Ovary (tissue), 9 donors: ENCODE results near the gene GALNT17. TPM values are rescaled to one million over a fixed set of nuclear protein-coding genes. Genes with fewer than 3 reads are reported as not detected.

Source experiments
- DNase-seq, 5 donors: peaks; one replicate each; pipeline ENCODE4 v3.0.0-alpha.2; 2019 to 2020
- H3K27ac ChIP-seq, 2 donors: fragments of 200-600 bp; one replicate each; pipeline versions ENCODE4 v1.5.1 to v1.8.0; 2019 to 2022
- H3K27me3 ChIP-seq: fragments of 200-600 bp; one replicate; pipeline ENCODE4 v1.8.0; 2022
- H3K36me3 ChIP-seq: fragments of 200-600 bp; sonication (generic); one replicate; pipeline ENCODE4 v1.5.1; 2019
- H3K4me1 ChIP-seq: one replicate; pipeline ENCODE4 v1.8.1; 2013; ENCODE audit warnings: mild to moderate bottlenecking, moderate library complexity; ENCODE audit not compliant: insufficient read depth
- H3K4me3 ChIP-seq: fragments of 200-600 bp; sonication (generic); one replicate; pipeline ENCODE4 v1.5.1; 2017
- H3K9me3 ChIP-seq, 2 donors: fragments of 200-600 bp in 1 of 2; sonication (generic) in 1 of 2; one replicate each; pipeline versions ENCODE4 v1.5.1 to v1.8.1; 2013 to 2019; ENCODE audit warnings: mild to moderate bottlenecking in 1 of 2, moderate library complexity in 1 of 2
- CTCF ChIP-seq, 3 donors: fragments of 450-650 bp in 2 of 3; fragments of 200-600 bp in 1 of 3; IDR thresholded peaks; one replicate each; pipeline versions ENCODE4 v1.5.1 to v1.8.0; 2016 to 2022; ENCODE audit warnings: antibody characterized with exemption in 3 of 3, mild to moderate bottlenecking in 1 of 3
- EP300 ChIP-seq: sonication (generic); formaldehyde crosslinking; IDR thresholded peaks from one replicate; pipeline ENCODE4 v1.6.1; 2017; ENCODE audit warnings: antibody characterized with exemption
- POLR2A ChIP-seq: fragments of 450-650 bp; IDR thresholded peaks from one replicate; pipeline ENCODE4 v1.6.1; 2017; ENCODE audit warnings: antibody characterized with exemption, mild to moderate bottlenecking, moderate library complexity
- WGBS, 3 donors: extraction: QIAGEN DNeasy Blood & Tissue Kit in 1 of 3; methylation state at CpG; one replicate each; pipeline versions ENCODE4 v1.1.5 to v1.1.7; 2013 to 2017; 5-methylcytosine and 5-hydroxymethylcytosine counted together
- intact Hi-C, 4 donors: fragments of 100-400 bp; cut with DNase I; formaldehyde crosslinking; loops; one replicate each; pipeline versions ENCODE4 v1.11.0 to v1.15.1; 2022 to 2023
- polyA plus RNA-seq, 2 donors: library from polyadenylated mRNA; stranded (reverse); fragments of 200-250 nt in 1 of 2; fragments of 350-450 nt in 1 of 2; fragmentation: Illumina TruSeq in 1 of 2; extraction: RNeasy Lipid Tissue Mini Kit (QIAGEN cat#74804) in 1 of 2; gene quantifications; one replicate each; pipeline ENCODE4 v1.2.3, GENCODE V29; 2013 to 2014
- total RNA-seq, 7 donors: library from RNA; depleted of rRNA in 2 of 7; stranded (reverse); fragments of >200 nt in 2 of 7; fragmentation: NEBNext Ultra II Directional in 3 of 7; extraction: Animal tissue kit (Norgen Biotek cat#: 25700) in 3 of 7; gene quantifications; one replicate each; pipeline versions ENCODE4 v1.1.0 to v1.2.4, GENCODE V29; 2016 to 2023
- donor health status: DM: no; HTN: no; CAD: no; lungs with moderate emphysema.
- donor health status: DM: no; HTN: no; CAD: no.
- donor health status: Bipolar disorder and iron deficiency.
- donor health status: DM: yes; HTN: yes; CAD: no.
- donor health status: DM: no; HTN: no; CAD: no.
- donor health status: DM: yes; HTN: yes; CAD: no.

Gene GALNT17
- total and polyA plus RNA-seq, 9 donors = 13.4 to 90.1 (median 57.1) TPM

- Histone ChIP-seq H3K27me3 (no peaks in the 10 kb centered on the region), H3K27ac (no peak overlapping the region), H3K36me3 (no peaks in the 10 kb centered on the region), H3K9me3 (no peaks in the 10 kb centered on the region), H3K4me3 (no peak overlapping the region), H3K4me1 (no peaks in the 10 kb centered on the region)
- intact Hi-C loops = no loop called here
- no peak for DNase-seq
- WGBS, 3 donors = 76 to 82% (median 80%) methylated on average over 9 of the region's 9 CpGs
- TF ChIP-seq CTCF (IDR thresholded peaks at IDR 0.05) (no peak), EP300 (no peak), POLR2A (no peak)
These were observed 580.8 kb downstream of the GALNT17 start for GRCh38 chr7:71712653-71713180.

GRCh38 chr7:71716690-71717089, 584.7 kb downstream of the GALNT17 start:
- 51 to 55% (median 54%) methylated on average over 3 of the region's 3 CpGs for WGBS, 3 donors
- H3K27me3 ChIP-seq = no peaks in the 10 kb centered on the region
- TF ChIP-seq EP300 (no peak), CTCF (IDR thresholded peaks at IDR 0.05) (no peak), POLR2A (no peak)

GRCh38 chr7:71718563-71718962, 586.6 kb downstream of the GALNT17 start:
- Histone ChIP-seq H3K4me3 (no peak overlapping the region), H3K9me3 (no peaks in the 10 kb centered on the region), H3K4me1 (no peaks in the 10 kb centered on the region), H3K27me3 (no peaks in the 10 kb centered on the region), H3K36me3 (no peaks in the 10 kb centered on the region), H3K27ac (no peak overlapping the region)
- no peak for DNase-seq
- no peak for TF ChIP-seq EP300
- TF ChIP-seq POLR2A = no peak
- no peak for TF ChIP-seq CTCF (IDR thresholded peaks at IDR 0.05)
- intact Hi-C loops = loop anchor here in 1 of 4 donors (2.0 kb wide), 1 partner anchor 362 kb away; no protein-coding TSS in a partner anchor
- WGBS, 3 donors = 83 to 94% (median 87%) methylated on average over 6 of the region's 6 CpGs

More at GRCh38 chr7:71716690-71717089, 584.7 kb downstream of the GALNT17 start:
- no peaks in the 10 kb centered on the region for H3K36me3 ChIP-seq
- intact Hi-C loops = no loop called here
- no peak for DNase-seq
- no peak overlapping the region for H3K27ac ChIP-seq
- H3K4me1 ChIP-seq = no peaks in the 10 kb centered on the region
- no peaks in the 10 kb centered on the region for H3K9me3 ChIP-seq
- no peak overlapping the region for H3K4me3 ChIP-seq

GRCh38 chr7:71721742-71722141, 589.8 kb downstream of the GALNT17 start:
- Histone ChIP-seq H3K4me3 (no peak overlapping the region), H3K4me1 (peaks cover 1% of the 10 kb centered on the region), H3K27ac (no peak overlapping the region), H3K9me3 (no peaks in the 10 kb centered on the region), H3K36me3 (no peaks in the 10 kb centered on the region), H3K27me3 (no peaks in the 10 kb centered on the region)
- no peak for DNase-seq
- WGBS, 3 donors = 64 to 68% (median 64%) methylated on average over 3 of the region's 3 CpGs
- no peak for TF ChIP-seq POLR2A
- no peak for TF ChIP-seq CTCF (IDR thresholded peaks at IDR 0.05)
- TF ChIP-seq EP300 = no peak
- intact Hi-C loops = no loop called here
